ENCODE results near the gene KNSTRN.

KNSTRN gene

GRCh38 chr15:40365624-40366456 lies 16.7 kb upstream of the KNSTRN start:
- DNase-seq = no peak

- DNase-seq = no peak
Measured at GRCh38 chr15:40366457-40367370, 15.8 kb upstream of the KNSTRN start.

- no peak for DNase-seq
Measured at GRCh38 chr15:40367371-40367685, 15.2 kb upstream of the KNSTRN start.

- DNase-seq = peak; percentile 80
Measured at GRCh38 chr15:40367686-40368611, 14.6 kb upstream of the KNSTRN start.

- DNase-seq = no peak
Measured at GRCh38 chr15:40368719-40369473, 13.6 kb upstream of the KNSTRN start.

GRCh38 chr15:40369474-40369869 lies 13.0 kb upstream of the KNSTRN start:
- no peak for DNase-seq

GRCh38 chr15:40369971-40370370 lies 12.6 kb upstream of the KNSTRN start:
- no peak for DNase-seq

GRCh38 chr15:40372981-40373380 lies 9.5 kb upstream of the KNSTRN start:
- no peak for DNase-seq

GRCh38 chr15:40377606-40378005 lies 4.9 kb upstream of the KNSTRN start:
- DNase-seq = no peak

GRCh38 chr15:40379374-40379773 lies 3.1 kb upstream of the KNSTRN start:
- DNase-seq = no peak

- no peak for DNase-seq
Measured at GRCh38 chr15:40379853-40380252, 2.7 kb upstream of the KNSTRN start.

GRCh38 chr15:40380636-40381035 lies 1.9 kb upstream of the KNSTRN start:
- DNase-seq = no peak

- DNase-seq = no peak
Measured at GRCh38 chr15:40381818-40382529, 547 bp upstream of the KNSTRN start.

- no peak for DNase-seq
Measured at GRCh38 chr15:40386480-40386879, 4.0 kb downstream of the KNSTRN start.

- no peak for DNase-seq
Measured at GRCh38 chr15:40388941-40389823, 6.7 kb downstream of the KNSTRN start.

GRCh38 chr15:40389824-40390595 lies 7.5 kb downstream of the KNSTRN start:
- no peak for DNase-seq

- no peak for DNase-seq
Measured at GRCh38 chr15:40392986-40393948, 10.7 kb downstream of the KNSTRN start.

Data from right kidney (tissue), 1 donor.